Measurements from ENCODE around the gene ALOXE3.

- TF ChIP-seq CTCF (IDR thresholded peaks at IDR 0.05) (no peak), POLR2A (IDR thresholded peaks at IDR 0.05) (no peak)
Observed at GRCh38 chr17:8150194-8151119, 32.1 kb upstream of the ALOXE3 start.

All from body of pancreas (tissue), 4 donors.